AG10803 (cell line): Measurements from ENCODE around the gene CACNA1D.

Source experiments
- DNase-seq: peaks from one replicate; pipeline ENCODE4 v3.0.0; 2010; ENCODE audit warnings: low read depth
- H3K4me3 ChIP-seq: 2 replicates; pipeline ENCODE4 v1.5.1; 2011; ENCODE audit warnings: mild to moderate bottlenecking, low read length, control low read depth
- CTCF ChIP-seq: conservative IDR thresholded peaks from 2 replicates; pipeline ENCODE4 v1.5.1; 2011; ENCODE audit warnings: mild to moderate bottlenecking, low read length, control low read depth, inconsistent platforms

The CACNA1D gene

GRCh38 chr3:53534676-53535400 is 40.4 kb downstream of the CACNA1D start:
- DNase-seq = no peak
- no peak for TF ChIP-seq CTCF
- H3K4me3 ChIP-seq = no peak overlapping the region

DNA sequence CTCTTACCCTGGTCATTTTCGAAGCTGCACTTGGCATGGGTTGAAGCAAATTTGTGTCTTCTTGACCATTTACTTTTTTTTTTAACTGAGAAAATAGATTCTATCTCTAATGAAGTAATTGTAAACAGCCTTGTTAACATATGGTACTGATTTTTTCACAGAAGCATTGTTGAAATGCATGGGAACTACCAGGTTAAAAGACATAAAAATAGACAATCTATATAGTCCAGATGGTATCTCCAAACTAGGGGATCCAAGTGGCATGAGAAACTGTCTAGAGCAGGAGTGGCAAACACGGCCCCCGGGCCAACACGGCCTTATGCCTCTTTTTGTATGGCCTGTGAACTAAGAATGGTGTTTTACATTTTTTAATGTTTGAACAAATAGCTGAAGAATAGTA is 41.9 kb downstream of the CACNA1D start:
- no peak overlapping the region for H3K4me3 ChIP-seq
- DNase-seq = no peak
- no peak for TF ChIP-seq CTCF

- no peak for DNase-seq
- no peak for TF ChIP-seq CTCF
- H3K4me3 ChIP-seq = no peak overlapping the region
These were observed 49.9 kb downstream of the CACNA1D start for GRCh38 chr3:53544357-53544756.

DNA sequence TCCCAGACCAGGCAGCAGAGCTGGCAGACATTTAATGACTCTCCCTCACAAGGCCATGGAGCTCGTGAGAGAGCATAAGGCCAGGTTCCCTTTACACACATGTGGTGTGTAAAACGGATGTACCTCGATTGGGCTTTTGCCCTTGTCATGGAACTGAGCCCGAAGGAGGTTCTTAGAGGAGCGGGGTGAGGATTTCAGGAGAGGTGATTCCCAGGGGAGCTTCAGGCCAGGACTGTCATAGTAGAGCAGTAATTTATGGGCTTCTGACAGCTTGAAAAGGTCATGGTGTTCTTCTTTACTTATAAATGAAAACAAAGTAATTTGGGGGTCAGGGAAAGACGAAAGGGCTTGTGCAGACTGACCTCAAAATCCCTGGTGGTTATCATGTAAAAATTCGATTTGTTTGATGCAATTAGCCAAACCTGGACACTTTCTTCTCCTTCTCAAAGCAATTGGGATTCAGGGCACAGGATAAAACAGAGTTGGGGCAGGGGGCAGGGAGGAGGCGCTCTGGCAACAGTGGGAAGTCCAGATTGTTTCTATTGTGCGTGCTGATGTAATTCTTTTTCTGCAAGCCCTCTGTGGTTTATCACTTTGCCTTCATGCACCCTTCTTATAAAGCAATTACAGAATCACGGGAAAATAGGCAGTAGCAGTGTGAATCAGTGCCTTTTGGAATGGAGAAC is 51.0 kb downstream of the CACNA1D start:
- no peak for TF ChIP-seq CTCF
- no peak overlapping the region for H3K4me3 ChIP-seq
- no peak for DNase-seq

DNA sequence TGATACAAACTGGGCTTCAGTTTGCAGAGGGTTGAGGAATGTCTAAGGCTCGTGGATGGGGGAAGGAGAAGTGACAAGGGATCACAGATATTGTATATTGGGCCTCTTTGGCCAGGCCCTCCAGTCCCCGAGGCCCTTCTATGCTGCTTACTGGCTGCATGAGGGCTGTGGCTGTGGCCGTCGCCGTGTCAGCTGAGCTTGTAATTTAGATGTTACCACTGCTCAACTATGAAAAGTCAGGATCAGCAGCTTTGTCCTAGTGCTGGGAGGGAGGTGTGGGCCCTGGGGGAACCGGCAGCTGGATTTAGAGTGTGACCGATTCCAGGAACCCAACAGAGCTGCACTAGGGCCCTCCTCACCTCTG is 51.6 kb downstream of the CACNA1D start:
- H3K4me3 ChIP-seq = no peak overlapping the region
- DNase-seq = no peak
- TF ChIP-seq CTCF = no peak

- TF ChIP-seq CTCF = no peak
- no peak overlapping the region for H3K4me3 ChIP-seq
These were observed 52.9 kb downstream of the CACNA1D start for GRCh38 chr3:53547327-53547726.

DNA sequence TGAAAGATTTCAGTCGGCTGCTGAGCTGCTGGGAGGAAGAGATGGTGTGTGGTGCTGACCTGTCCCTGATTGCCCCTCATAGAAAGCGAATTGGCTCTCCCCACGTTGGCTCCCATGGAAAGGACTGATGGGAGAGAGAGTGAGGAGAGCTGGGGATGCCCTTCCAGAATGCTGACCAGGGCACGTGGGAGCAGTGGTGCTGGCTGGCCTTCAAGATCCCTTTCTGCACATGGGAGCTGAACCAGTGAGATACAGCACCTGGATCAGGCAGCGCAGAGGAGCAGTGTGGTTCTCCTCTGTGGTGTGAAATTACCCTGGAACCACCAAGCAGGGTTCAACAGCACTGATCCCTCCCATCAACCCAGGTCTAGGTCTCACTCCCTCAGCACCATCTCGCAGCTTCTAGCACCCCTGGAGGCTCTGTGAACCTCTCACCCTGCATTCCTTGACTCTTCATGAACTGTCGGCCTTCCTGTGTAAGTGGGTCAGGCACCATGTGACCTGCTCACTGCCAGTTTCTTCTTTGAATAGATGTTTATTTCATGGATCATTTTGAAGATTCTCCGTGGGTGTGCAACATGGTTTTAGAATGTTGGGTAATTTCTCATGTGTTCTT is 55.7 kb downstream of the CACNA1D start:
- H3K4me3 ChIP-seq = no peak overlapping the region
- DNase-seq = no peak
- TF ChIP-seq CTCF = no peak

More at GRCh38 chr3:53547327-53547726, 52.9 kb downstream of the CACNA1D start:
- no peak for DNase-seq
